ENCODE data around the gene NDUFS8. TPM values are rescaled to one million over a fixed set of nuclear protein-coding genes. Genes with fewer than 3 reads are reported as not detected.

NDUFS8 gene
- total and polyA plus RNA-seq, 2 experiments from 2014 or later = 175 to 308 TPM

DNA sequence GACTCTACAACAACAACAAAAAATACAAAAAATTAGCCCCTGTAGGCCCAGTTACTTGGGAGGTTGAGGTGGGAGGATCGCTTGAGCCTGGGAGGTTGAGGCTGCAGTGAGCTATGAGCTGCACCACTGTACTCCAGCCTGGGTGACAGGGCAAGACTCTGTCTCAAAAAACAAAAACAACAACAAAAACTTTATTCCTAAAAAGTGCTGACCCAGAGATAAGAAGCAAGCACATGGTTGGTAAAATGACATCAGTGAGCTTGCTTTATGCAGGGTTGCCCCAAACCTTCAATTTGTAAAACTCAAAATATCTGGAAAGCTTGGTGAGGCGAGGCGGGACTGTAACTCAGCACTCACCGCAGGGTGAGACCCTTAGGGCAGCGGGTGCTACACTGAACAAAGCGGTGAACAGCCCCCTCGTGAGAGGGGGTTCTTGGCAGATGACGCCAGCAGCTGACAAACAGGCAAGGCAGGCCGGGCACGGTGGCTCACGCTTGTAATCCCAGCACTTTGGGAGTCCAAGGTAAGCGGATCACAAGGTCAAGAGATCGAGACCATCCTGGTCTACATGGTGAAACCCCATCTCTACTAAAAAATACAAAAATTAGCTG is 4.9 kb downstream of the NDUFS8 start:
- Histone ChIP-seq H2AFZ (no peak overlapping the region), H4K20me1 (replicated peaks; ENCODE audit: insufficient read depth) (no peaks in the 10 kb centered on the region), H3K9me2 (ENCODE audit: insufficient read depth) (no peaks in the 10 kb centered on the region), H3K4me1 (ENCODE audit: insufficient read depth) (peaks cover 18% of the 10 kb centered on the region), H3K4me3 (no peak overlapping the region), H3K36me3 (ENCODE audit: insufficient read depth) (peaks cover 6% of the 10 kb centered on the region; the same call in 1 of the 2 replicates), H3K4me2 (no peak overlapping the region), H3F3A (replicated peaks; ENCODE audit: low read depth) (peaks cover 10% of the 10 kb centered on the region; the same call in 1 of the 2 replicates), H3K27me3 (ENCODE audit: insufficient read depth) (no peaks in the 10 kb centered on the region), H3K79me2 (replicated peaks; ENCODE audit: insufficient read depth) (peaks cover 13% of the 10 kb centered on the region), H3K27ac (ENCODE audit: low read depth) (no peak overlapping the region)
- Mint-ChIP-seq H3K4me3 (no peak overlapping the region), H3K9me3 (no peaks in the 10 kb centered on the region), H3K36me3 (ENCODE audit: low read depth) (peaks cover 15% of the 10 kb centered on the region), H3K27me3 (ENCODE audit: insufficient read depth, low read depth, poor library complexity) (peaks cover 17% of the 10 kb centered on the region), H3K27ac (no peak overlapping the region), H3K4me1 (peaks cover 11% of the 10 kb centered on the region)
- TF ChIP-seq EZH2 (IDR thresholded peaks at IDR 0.05; ENCODE audit: low read depth, unreplicated experiment) = no peak
- TF ChIP-seq POLR2AphosphoS5 (IDR thresholded peaks at IDR 0.05; ENCODE audit: low read depth) = no peak
- TF ChIP-seq ZNF114 (CRISPR knock-in tag; IDR thresholded peaks at IDR 0.05) = no peak
- no peak for TF ChIP-seq ZNF331 (CRISPR knock-in tag; IDR thresholded peaks at IDR 0.05; ENCODE audit: low read depth)
- TF ChIP-seq JUNB (IDR thresholded peaks at IDR 0.05; ENCODE audit: unreplicated experiment) = no peak
- TF ChIP-seq, protein P1, sequence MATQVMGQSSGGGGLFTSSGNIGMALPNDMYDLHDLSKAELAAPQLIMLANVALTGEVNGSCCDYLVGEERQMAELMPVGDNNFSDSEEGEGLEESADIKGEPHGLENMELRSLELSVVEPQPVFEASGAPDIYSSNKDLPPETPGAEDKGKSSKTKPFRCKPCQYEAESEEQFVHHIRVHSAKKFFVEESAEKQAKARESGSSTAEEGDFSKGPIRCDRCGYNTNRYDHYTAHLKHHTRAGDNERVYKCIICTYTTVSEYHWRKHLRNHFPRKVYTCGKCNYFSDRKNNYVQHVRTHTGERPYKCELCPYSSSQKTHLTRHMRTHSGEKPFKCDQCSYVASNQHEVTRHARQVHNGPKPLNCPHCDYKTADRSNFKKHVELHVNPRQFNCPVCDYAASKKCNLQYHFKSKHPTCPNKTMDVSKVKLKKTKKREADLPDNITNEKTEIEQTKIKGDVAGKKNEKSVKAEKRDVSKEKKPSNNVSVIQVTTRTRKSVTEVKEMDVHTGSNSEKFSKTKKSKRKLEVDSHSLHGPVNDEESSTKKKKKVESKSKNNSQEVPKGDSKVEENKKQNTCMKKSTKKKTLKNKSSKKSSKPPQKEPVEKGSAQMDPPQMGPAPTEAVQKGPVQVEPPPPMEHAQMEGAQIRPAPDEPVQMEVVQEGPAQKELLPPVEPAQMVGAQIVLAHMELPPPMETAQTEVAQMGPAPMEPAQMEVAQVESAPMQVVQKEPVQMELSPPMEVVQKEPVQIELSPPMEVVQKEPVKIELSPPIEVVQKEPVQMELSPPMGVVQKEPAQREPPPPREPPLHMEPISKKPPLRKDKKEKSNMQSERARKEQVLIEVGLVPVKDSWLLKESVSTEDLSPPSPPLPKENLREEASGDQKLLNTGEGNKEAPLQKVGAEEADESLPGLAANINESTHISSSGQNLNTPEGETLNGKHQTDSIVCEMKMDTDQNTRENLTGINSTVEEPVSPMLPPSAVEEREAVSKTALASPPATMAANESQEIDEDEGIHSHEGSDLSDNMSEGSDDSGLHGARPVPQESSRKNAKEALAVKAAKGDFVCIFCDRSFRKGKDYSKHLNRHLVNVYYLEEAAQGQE (IDR thresholded peaks at IDR 0.05; ENCODE audit: unreplicated experiment) = no peak
- TF ChIP-seq CTCF (conservative IDR thresholded peaks at IDR 0.05; ENCODE audit: low read depth in 2 of 2) = no peak
- TF ChIP-seq, protein P2, sequence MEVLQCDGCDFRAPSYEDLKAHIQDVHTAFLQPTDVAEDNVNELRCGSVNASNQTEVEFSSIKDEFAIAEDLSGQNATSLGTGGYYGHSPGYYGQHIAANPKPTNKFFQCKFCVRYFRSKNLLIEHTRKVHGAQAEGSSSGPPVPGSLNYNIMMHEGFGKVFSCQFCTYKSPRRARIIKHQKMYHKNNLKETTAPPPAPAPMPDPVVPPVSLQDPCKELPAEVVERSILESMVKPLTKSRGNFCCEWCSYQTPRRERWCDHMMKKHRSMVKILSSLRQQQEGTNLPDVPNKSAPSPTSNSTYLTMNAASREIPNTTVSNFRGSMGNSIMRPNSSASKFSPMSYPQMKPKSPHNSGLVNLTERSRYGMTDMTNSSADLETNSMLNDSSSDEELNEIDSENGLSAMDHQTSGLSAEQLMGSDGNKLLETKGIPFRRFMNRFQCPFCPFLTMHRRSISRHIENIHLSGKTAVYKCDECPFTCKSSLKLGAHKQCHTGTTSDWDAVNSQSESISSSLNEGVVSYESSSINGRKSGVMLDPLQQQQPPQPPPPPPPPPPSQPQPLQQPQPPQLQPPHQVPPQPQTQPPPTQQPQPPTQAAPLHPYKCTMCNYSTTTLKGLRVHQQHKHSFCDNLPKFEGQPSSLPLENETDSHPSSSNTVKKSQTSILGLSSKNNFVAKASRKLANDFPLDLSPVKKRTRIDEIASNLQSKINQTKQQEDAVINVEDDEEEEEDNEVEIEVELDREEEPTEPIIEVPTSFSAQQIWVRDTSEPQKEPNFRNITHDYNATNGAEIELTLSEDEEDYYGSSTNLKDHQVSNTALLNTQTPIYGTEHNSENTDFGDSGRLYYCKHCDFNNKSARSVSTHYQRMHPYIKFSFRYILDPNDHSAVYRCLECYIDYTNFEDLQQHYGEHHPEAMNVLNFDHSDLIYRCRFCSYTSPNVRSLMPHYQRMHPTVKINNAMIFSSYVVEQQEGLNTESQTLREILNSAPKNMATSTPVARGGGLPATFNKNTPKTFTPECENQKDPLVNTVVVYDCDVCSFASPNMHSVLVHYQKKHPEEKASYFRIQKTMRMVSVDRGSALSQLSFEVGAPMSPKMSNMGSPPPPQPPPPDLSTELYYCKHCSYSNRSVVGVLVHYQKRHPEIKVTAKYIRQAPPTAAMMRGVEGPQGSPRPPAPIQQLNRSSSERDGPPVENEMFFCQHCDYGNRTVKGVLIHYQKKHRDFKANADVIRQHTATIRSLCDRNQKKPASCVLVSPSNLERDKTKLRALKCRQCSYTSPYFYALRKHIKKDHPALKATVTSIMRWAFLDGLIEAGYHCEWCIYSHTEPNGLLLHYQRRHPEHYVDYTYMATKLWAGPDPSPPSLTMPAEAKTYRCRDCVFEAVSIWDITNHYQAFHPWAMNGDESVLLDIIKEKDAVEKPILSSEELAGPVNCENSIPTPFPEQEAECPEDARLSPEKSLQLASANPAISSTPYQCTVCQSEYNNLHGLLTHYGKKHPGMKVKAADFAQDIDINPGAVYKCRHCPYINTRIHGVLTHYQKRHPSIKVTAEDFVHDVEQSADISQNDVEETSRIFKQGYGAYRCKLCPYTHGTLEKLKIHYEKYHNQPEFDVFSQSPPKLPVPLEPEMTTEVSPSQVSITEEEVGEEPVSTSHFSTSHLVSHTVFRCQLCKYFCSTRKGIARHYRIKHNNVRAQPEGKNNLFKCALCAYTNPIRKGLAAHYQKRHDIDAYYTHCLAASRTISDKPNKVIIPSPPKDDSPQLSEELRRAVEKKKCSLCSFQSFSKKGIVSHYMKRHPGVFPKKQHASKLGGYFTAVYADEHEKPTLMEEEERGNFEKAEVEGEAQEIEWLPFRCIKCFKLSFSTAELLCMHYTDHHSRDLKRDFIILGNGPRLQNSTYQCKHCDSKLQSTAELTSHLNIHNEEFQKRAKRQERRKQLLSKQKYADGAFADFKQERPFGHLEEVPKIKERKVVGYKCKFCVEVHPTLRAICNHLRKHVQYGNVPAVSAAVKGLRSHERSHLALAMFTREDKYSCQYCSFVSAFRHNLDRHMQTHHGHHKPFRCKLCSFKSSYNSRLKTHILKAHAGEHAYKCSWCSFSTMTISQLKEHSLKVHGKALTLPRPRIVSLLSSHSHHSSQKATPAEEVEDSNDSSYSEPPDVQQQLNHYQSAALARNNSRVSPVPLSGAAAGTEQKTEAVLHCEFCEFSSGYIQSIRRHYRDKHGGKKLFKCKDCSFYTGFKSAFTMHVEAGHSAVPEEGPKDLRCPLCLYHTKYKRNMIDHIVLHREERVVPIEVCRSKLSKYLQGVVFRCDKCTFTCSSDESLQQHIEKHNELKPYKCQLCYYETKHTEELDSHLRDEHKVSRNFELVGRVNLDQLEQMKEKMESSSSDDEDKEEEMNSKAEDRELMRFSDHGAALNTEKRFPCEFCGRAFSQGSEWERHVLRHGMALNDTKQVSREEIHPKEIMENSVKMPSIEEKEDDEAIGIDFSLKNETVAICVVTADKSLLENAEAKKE (CRISPR knock-in tag; IDR thresholded peaks at IDR 0.05) = no peak
- no peak for TF ChIP-seq ETS1 (IDR thresholded peaks at IDR 0.05)
- TF ChIP-seq CREB1 (CRISPR knock-in tag; IDR thresholded peaks at IDR 0.05; ENCODE audit: low read depth) = no peak
- TF ChIP-seq STAT1 (IDR thresholded peaks at IDR 0.05; ENCODE audit: unreplicated experiment) = no peak
- TF ChIP-seq EZH2phosphoT487 (IDR thresholded peaks at IDR 0.05; ENCODE audit: unreplicated experiment) = no peak
- TF ChIP-seq NANOG (IDR thresholded peaks at IDR 0.05; ENCODE audit: borderline replicate concordance) = no peak
- ATAC-seq (no peak), DNase-seq (ENCODE audit: low spot score) (no peak)

All from GM23338 (cell line).